ENCODE data around the gene SFTA2.

GRCh38 chr6:30891816-30892538, 40.0 kb downstream of the SFTA2 start:
- TF ChIP-seq, protein P1, sequence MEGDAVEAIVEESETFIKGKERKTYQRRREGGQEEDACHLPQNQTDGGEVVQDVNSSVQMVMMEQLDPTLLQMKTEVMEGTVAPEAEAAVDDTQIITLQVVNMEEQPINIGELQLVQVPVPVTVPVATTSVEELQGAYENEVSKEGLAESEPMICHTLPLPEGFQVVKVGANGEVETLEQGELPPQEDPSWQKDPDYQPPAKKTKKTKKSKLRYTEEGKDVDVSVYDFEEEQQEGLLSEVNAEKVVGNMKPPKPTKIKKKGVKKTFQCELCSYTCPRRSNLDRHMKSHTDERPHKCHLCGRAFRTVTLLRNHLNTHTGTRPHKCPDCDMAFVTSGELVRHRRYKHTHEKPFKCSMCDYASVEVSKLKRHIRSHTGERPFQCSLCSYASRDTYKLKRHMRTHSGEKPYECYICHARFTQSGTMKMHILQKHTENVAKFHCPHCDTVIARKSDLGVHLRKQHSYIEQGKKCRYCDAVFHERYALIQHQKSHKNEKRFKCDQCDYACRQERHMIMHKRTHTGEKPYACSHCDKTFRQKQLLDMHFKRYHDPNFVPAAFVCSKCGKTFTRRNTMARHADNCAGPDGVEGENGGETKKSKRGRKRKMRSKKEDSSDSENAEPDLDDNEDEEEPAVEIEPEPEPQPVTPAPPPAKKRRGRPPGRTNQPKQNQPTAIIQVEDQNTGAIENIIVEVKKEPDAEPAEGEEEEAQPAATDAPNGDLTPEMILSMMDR (IDR thresholded peaks at IDR 0.05), result no peak
- no peak for TF ChIP-seq POLR2AphosphoS5 (IDR thresholded peaks at IDR 0.05)

Measured in sigmoid colon (tissue), 4 donors.